ENCODE measurements around the gene RTN4RL1. TPM values are rescaled to one million over a fixed set of nuclear protein-coding genes. Genes with fewer than 3 reads are reported as not detected.

Gene RTN4RL1
- total RNA-seq, 3 donors from 2014 or later (not counting 1 experiment from before 2014, with no cell fraction given): 0.15 to 0.23 TPM; not detected in 1

DNA sequence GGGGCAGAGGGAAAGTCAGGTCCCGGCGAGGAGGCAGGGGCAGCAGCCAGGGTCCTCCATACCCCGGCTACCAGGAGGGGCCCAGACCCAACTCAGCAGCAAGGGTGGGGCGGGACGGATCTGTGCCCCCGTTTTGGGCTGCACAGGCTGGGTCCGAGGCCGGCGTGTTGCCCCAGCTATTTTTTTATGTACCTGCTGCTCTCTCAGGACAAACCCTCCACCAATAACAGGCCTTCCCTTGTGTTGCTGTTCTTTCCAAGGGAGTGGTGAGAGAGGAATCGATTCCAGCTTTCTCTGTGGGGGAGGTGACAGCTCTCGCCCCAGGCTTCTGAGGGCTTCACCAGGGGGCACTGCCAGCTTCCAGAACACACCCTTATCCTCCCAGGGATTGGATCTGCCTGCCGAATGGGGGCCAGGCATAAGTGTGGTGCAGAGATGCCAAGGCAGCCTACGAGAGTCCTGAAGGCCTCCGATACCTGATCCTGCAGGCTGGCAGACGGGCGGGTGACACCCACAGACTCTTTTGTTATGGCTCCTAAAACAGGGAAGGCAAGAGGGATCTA lies 22.3 kb downstream of the RTN4RL1 start:
- no peaks in the 10 kb centered on the region for H3K9me3 ChIP-seq (ENCODE audit: control insufficient read depth, insufficient read depth, low read length)

DNA sequence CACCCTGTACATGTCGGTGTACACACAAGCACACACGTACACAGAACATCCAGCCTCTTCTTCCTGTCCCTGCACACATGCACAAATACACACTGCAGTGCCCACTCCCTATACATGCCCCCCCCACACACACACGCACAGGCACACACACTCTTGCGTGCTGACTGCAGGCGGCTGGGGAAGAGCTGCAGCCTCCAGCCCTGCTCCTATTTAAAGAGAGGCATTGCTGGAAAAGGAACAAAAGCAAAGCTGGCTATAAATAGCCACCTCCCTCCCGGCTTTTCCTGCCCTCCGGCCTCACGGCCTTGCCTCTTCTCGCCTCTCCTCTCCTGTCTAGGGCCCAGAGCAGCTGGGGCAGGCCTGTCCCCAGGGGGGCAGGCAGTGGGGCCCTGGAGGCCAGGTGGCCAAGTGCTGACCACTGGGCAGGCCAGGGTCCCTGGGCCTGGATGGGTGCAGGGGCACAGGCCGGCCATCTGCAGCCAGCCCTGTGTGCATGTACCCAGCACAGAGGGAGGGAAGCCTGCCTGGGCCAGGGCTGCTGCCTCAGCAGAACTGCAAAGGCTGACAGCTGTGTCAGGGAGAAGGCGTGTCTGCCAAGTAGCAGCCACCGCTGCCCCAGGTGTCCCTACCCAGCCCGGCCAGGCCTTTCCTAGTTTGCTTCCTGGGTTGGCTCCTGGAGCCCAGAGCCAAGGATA lies 25.4 kb downstream of the RTN4RL1 start:
- no peak overlapping the region for H3K4me3 Mint-ChIP-seq

More for the DNA sequence above, 22.3 kb downstream of the RTN4RL1 start:
- H3K4me3 ChIP-seq (ENCODE audit: low read length): no peak overlapping the region
- no peak overlapping the region for H3K27ac Mint-ChIP-seq
- DNase-seq (no peak), ATAC-seq (no peak)
- WGBS (ENCODE audit: insufficient coverage): 94% methylated on average over 15 of the region's 16 CpGs
- H3K27me3 Mint-ChIP-seq (ENCODE audit: low read depth in 2 of 2): peaks cover 11 to 14% of the 10 kb centered on the region in 2 donors
- TF ChIP-seq, protein P1, sequence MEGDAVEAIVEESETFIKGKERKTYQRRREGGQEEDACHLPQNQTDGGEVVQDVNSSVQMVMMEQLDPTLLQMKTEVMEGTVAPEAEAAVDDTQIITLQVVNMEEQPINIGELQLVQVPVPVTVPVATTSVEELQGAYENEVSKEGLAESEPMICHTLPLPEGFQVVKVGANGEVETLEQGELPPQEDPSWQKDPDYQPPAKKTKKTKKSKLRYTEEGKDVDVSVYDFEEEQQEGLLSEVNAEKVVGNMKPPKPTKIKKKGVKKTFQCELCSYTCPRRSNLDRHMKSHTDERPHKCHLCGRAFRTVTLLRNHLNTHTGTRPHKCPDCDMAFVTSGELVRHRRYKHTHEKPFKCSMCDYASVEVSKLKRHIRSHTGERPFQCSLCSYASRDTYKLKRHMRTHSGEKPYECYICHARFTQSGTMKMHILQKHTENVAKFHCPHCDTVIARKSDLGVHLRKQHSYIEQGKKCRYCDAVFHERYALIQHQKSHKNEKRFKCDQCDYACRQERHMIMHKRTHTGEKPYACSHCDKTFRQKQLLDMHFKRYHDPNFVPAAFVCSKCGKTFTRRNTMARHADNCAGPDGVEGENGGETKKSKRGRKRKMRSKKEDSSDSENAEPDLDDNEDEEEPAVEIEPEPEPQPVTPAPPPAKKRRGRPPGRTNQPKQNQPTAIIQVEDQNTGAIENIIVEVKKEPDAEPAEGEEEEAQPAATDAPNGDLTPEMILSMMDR (IDR thresholded peaks at IDR 0.05): no peak
- no peaks in the 10 kb centered on the region for H3K4me1 ChIP-seq (ENCODE audit: control insufficient read depth, insufficient read depth, low read length)
- no peak overlapping the region for H3K27ac ChIP-seq (ENCODE audit: low read length)
- peaks cover 0 to 5% of the 10 kb centered on the region in 2 donors for H3K4me1 Mint-ChIP-seq
- H3K27me3 ChIP-seq (ENCODE audit: control insufficient read depth, insufficient read depth, low read length): no peaks in the 10 kb centered on the region
- no peaks in the 10 kb centered on the region for H3K9me3 Mint-ChIP-seq
- H3K36me3 ChIP-seq (ENCODE audit: control insufficient read depth, insufficient read depth, low read length): no peaks in the 10 kb centered on the region
- H3K36me3 Mint-ChIP-seq: no peaks in the 10 kb centered on the region
- intact Hi-C loops (cut with micrococcal nuclease): no loop called here
- H3K4me3 Mint-ChIP-seq: no peak overlapping the region

DNA sequence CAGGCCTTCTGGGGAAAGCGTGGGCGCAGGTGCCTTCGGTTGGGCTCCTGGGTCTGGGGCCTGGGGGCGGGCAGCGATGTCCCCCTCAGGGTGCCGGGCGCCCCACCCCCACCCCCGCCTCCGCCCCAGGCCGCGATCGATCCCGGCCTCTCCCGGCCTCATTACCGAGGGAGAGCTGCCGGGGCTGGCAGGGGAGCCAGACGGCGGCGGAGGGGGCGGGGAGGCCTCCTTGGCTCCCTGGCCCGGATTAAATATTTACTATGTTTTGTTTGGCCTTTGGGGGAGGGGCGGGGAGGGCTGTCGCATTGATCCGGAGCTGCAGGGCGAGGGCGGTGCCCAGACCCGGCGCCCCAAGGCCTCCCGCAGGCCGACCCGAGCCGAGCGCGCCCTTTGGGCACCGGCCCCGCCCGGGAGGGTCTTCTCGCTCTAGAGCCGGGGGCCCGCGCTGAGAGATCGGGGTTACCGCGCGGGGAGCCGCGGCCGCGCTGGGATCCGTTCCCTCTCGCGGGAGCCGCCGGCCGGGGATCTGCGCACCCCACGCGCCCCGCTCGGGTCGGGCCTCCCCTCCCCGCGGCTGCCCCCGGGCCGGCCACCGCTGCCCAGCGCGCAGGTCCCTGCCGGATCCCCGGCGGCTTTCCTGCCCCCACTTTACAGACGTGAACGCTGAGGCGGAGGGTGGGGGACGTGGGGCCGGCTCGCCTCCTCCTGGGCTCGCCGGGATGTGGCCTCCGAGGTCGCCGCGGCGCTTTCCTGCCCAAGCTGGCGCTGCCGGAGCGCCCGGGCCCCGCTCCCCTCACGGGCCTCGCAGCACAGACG lies 27.0 kb downstream of the RTN4RL1 start:
- 6% methylated on average over 92 of the region's 92 CpGs for WGBS (ENCODE audit: insufficient coverage)
- Histone ChIP-seq H3K27ac (ENCODE audit: low read length) (no peak overlapping the region), H3K36me3 (ENCODE audit: control insufficient read depth, insufficient read depth, low read length) (no peaks in the 10 kb centered on the region), H3K4me1 (ENCODE audit: control insufficient read depth, insufficient read depth, low read length) (no peaks in the 10 kb centered on the region), H3K4me3 (ENCODE audit: low read length) (no peak overlapping the region), H3K27me3 (ENCODE audit: control insufficient read depth, insufficient read depth, low read length) (no peaks in the 10 kb centered on the region), H3K9me3 (ENCODE audit: control insufficient read depth, insufficient read depth, low read length) (no peaks in the 10 kb centered on the region)
- Mint-ChIP-seq H3K9me3 (no peaks in the 10 kb centered on the region), H3K4me3 (no peak overlapping the region), H3K27me3 (ENCODE audit: low read depth in 2 of 2) (peaks cover 30 to 33% of the 10 kb centered on the region in 2 donors), H3K27ac (no peak overlapping the region), H3K36me3 (peaks cover 5% of the 10 kb centered on the region), H3K4me1 (peaks cover 0 to 5% of the 10 kb centered on the region in 2 donors)
- ATAC-seq (peak in 2 of 3 donors; percentile 38 to 63), DNase-seq (no peak)
- intact Hi-C loops (cut with micrococcal nuclease): no loop called here
- TF ChIP-seq, protein P1 (IDR thresholded peaks at IDR 0.05): no peak

More for the DNA sequence above, 25.4 kb downstream of the RTN4RL1 start:
- no peaks in the 10 kb centered on the region for H3K9me3 ChIP-seq (ENCODE audit: control insufficient read depth, insufficient read depth, low read length)
- ATAC-seq (no peak), DNase-seq (no peak)
- H3K27me3 ChIP-seq (ENCODE audit: control insufficient read depth, insufficient read depth, low read length): no peaks in the 10 kb centered on the region
- H3K27me3 Mint-ChIP-seq (ENCODE audit: low read depth in 2 of 2): peaks cover 30 to 33% of the 10 kb centered on the region in 2 donors
- no peaks in the 10 kb centered on the region for H3K36me3 ChIP-seq (ENCODE audit: control insufficient read depth, insufficient read depth, low read length)
- no peaks in the 10 kb centered on the region for H3K9me3 Mint-ChIP-seq
- H3K36me3 Mint-ChIP-seq: peaks cover 5% of the 10 kb centered on the region
- TF ChIP-seq, protein P1 (IDR thresholded peaks at IDR 0.05): no peak
- H3K4me1 ChIP-seq (ENCODE audit: control insufficient read depth, insufficient read depth, low read length): no peaks in the 10 kb centered on the region
- H3K4me3 ChIP-seq (ENCODE audit: low read length): no peak overlapping the region
- 66% methylated on average over 13 of the region's 13 CpGs for WGBS (ENCODE audit: insufficient coverage)
- no peak overlapping the region for H3K27ac ChIP-seq (ENCODE audit: low read length)
- H3K4me1 Mint-ChIP-seq: peaks cover 0 to 5% of the 10 kb centered on the region in 2 donors
- no peak overlapping the region for H3K27ac Mint-ChIP-seq
- intact Hi-C loops (cut with micrococcal nuclease): no loop called here

All from natural killer cell (primary cell).